AG04449 (cell line): ENCODE data around the gene LACC1.

Source experiments
- CTCF ChIA-PET: fragments of 350-600 bp; formaldehyde crosslinking; extraction: SDS; loops from one replicate; lab custom pipeline; 2021; ENCODE audit warnings: antibody characterized with exemption; lab: Yijun Ruan, JAX
- POLR2A ChIA-PET: fragments of 400-600, 350-600 bp; formaldehyde crosslinking; extraction: SDS; loops from one replicate; lab custom pipeline; 2020; ENCODE audit warnings: antibody characterized with exemption, inconsistent platforms; lab: Yijun Ruan, JAX
- DNase-seq: peaks from one replicate; pipeline ENCODE4 v3.0.0-alpha.2; 2010; ENCODE audit warnings: low read depth, low spot score
- H3K4me3 ChIP-seq: 2 replicates; pipeline ENCODE4 v1.5.1; 2011; ENCODE audit warnings: low read depth, mild to moderate bottlenecking, control low read depth, low read length
- CTCF ChIP-seq: IDR thresholded peaks from one replicate; pipeline ENCODE4 v1.5.1; 2011; ENCODE audit warnings: mild to moderate bottlenecking, moderate library complexity, low read length, control low read depth, inconsistent platforms; ENCODE audit not compliant: insufficient read depth; ENCODE audit errors: missing control alignments

The LACC1 gene

GRCh38 chr13:43929947-43930346, 50.2 kb downstream of the LACC1 start:
- H3K4me3 ChIP-seq = no peak overlapping the region
- ChIA-PET POLR2A (no interaction called here), CTCF (no interaction called here)
- DNase-seq = no peak
- TF ChIP-seq CTCF = no peak

GRCh38 chr13:43933378-43933777, 53.7 kb downstream of the LACC1 start:
- CTCF ChIA-PET = no interaction called here
- no peak overlapping the region for H3K4me3 ChIP-seq
- no peak for TF ChIP-seq CTCF
- DNase-seq = no peak
- POLR2A ChIA-PET = no interaction called here

GRCh38 chr13:43934273-43934672, 54.6 kb downstream of the LACC1 start:
- DNase-seq = no peak
- ChIA-PET POLR2A (no interaction called here), CTCF (no interaction called here)
- no peak for TF ChIP-seq CTCF
- no peak overlapping the region for H3K4me3 ChIP-seq

- no peak for DNase-seq
- ChIA-PET POLR2A (no interaction called here), CTCF (no interaction called here)
- no peak overlapping the region for H3K4me3 ChIP-seq
- no peak for TF ChIP-seq CTCF
Measured at GRCh38 chr13:43935878-43936277, 56.2 kb downstream of the LACC1 start.

- TF ChIP-seq CTCF = no peak
- POLR2A ChIA-PET = no interaction called here
- H3K4me3 ChIP-seq = no peak overlapping the region
- CTCF ChIA-PET = interaction anchor here (1.0 to 1.2 kb wide), 2 partner anchors 28 to 510 kb away, joined by 3 read pairs; no protein-coding TSS in a partner anchor
- DNase-seq = no peak
Measured at GRCh38 chr13:43936647-43937046, 56.9 kb downstream of the LACC1 start.

GRCh38 chr13:43937839-43938238, 58.1 kb downstream of the LACC1 start:
- ChIA-PET CTCF (interaction anchor here (1.0 kb wide), 1 partner anchor 509 kb away, joined by 3 read pairs; no protein-coding TSS in a partner anchor), POLR2A (no interaction called here)
- no peak for DNase-seq
- TF ChIP-seq CTCF = no peak
- no peak overlapping the region for H3K4me3 ChIP-seq
